ENCODE measurements around the gene TEN1. TPM values are rescaled to one million over a fixed set of nuclear protein-coding genes. Genes with fewer than 3 reads are reported as not detected.

The TEN1 gene, protein sequence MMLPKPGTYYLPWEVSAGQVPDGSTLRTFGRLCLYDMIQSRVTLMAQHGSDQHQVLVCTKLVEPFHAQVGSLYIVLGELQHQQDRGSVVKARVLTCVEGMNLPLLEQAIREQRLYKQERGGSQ
- total RNA-seq, result 10 to 100 TPM; 18.1 to 20.2 TPM

DNA sequence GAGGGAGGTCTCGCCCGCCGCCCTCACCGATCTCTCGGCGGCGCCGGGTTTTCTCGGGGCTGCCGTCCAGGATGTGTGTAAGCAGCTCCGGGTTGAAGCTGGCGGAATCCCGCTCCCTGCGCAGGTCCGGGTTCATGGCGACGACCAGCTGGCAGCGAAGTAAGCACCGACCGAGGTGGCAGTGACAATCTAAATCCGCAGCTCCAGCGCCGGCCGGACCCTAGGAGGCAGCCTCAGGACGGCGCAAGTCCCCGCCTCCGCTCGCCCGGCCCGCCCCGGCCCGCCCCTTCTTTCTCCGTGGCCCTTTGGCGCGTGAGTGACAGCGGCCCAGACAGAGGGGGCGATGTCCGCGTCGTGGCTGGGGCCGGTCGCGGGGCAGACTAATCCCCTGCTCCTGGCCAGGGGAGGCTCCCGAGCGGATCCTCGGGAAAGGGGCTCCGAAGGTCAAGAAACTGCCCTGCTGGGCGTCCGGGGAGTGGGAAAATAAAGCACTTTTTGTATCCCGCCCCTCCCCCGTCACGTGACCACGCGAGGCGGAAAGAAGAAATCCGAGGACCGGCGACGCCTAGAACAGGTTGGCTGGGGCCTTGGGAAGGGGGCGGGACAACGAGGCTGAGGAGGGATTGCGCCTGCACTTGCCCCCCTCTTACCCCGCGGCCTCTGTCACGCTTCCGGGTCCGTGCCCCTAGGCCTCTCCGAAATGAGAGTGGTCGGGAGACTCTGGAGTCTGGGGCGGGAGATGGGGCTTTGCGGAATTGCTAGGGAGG lies at the start of gene TEN1, which contains the start of gene ACOX1:
Gene TEN1 (plus strand): TSS at position 303 of the 767 bp plus-strand sequence. CDS start 6,953 bp downstream, outside the sequence.
Gene ACOX1 (minus strand): TSS at position 229 of the 767 bp plus-strand sequence. CDS start 93 bp downstream, at position 136.

DNA sequence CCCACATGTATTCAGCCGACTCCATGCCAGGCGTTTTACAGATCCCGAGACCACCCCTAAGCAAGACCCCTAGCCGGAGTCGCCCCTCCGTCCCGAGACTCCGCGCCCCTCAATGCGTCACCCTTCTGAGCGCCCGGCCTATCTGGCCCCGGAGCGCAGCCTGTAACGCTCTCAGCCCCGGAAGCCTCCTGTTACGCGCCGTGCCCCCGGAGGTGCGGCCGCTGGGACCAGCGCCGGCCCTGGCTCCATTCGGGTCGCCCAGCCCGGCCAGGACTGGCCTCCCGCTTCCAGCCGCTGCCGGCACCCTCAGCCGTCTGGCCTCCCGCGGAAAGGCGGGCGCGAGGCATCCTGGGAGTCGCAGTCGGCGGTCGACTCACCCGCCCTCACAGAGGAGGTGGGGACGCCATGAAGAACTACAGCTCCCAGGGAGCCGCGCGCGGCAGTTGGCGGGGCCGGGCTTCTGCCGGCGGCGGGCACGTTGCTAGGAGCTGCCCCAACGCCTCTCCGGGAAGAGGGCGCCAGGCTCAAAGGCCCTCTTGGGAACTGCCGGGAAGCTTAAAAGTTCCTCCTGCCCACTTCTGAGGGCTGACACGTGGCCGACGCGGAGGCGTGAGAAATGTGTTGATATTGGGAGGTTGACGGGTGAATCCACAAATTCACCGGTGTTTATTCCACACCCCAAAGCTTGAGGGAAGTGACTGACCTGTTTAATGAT lies 38.2 kb upstream of the TEN1 start, which contains the start of gene FBF1:
Gene FBF1 (minus strand): TSS at position 316 of the 715 bp plus-strand sequence. CDS start 2,893 bp downstream, outside the sequence.

DNA sequence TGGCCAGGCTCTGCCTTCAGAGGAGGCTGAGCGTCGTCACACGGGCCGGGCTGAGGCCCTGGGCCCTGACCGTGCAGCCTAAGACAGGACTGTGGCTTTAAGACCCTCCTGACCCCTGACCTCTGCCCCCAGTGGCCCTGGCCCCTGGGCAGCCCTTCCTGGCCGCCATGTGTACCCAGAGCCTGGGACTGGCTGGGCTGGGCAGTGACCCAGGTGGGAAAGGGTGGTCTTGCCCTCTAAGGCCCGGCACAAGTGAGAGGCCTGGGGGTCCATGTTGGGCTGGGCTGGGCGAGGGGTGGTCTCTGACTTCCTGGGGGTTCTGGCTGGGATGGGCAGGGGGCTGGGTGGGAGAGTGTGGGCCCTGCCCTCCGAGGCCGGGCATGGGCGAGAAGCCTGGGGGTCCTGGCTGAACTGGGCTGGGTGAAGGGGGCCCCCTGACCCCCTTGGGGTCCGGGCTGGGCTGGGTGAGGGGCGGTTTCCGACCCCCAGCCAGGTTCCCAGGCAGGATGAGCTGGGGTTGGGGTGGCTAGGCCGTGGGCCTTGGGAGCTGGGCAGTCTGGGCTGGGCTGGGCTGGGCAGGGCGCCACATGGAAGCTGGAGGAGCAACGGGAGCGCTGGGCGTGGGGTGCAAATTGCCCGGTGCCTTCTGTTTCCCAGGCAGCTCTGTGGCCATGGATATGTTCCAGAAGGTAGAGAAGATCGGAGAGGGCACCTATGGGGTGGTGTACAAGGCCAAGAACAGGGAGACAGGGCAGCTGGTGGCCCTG lies 21.9 kb downstream of the TEN1 start, which contains the start of gene CDK3:
Gene CDK3 (plus strand): TSS at position 101 of the 767 bp plus-strand sequence. CDS start 571 bp downstream, at position 672.

DNA sequence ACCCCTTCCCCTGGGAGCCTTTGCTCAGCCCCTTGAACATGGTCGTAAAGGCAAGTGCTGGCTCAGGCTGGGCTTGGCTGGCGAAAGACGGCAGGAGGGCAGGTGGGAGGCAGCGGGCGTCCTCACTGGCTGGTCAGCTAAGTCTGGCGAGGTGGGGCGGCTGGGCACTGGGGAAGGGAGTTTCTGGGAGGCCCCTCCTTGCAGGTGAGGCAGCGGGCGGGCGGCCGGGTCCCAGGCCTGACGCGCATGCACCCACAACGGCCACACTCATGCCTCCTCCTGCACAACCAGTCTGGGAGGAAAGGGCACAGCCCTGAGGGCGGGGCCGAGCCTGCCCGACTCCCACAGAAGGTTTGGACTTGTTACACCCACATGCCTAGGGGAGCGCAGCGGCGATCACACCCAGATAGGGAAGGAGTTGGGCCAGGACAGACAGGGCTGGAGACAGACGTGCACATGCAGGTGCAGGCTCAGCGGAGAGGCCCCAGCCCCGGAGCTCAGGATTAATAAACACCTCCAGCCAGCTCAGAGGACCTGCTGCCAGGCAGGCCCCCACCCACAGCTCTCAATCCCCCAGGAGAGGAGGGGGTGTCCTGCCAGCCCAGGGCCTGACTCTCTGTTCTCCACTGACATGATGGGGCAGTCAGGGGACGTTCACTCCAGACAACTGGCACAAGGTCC lies 48.3 kb downstream of the TEN1 start, which contains the start of gene EVPL:
Gene EVPL (minus strand): TSS at position 148 of the 681 bp plus-strand sequence. CDS start 108 bp downstream, at position 40.

Other genes starting within 250 kb of the TEN1 start
- 10 to 100 TPM; 32.4 to 36.0 TPM for gene GALK1, start 214.0 kb upstream of the TEN1 start, total RNA-seq
- gene UNK, start 194.4 kb upstream of the TEN1 start, total RNA-seq, result 10 to 100 TPM; 24.7 to 29.8 TPM
- gene UNC13D, start 134.8 kb upstream of the TEN1 start, total RNA-seq, result 100 to 1,000 TPM; 170 to 185 TPM
- gene WBP2, start 123.9 kb upstream of the TEN1 start, total RNA-seq, result 10 to 100 TPM; 84.7 to 87.8 TPM
- gene TRIM47, start 100.7 kb upstream of the TEN1 start, total RNA-seq, result 10 to 100 TPM; 26.7 to 33.0 TPM
- 10 to 100 TPM; 29.1 to 30.9 TPM for gene TRIM65, start 82.3 kb upstream of the TEN1 start, total RNA-seq
- gene MRPL38, start 74.4 kb upstream of the TEN1 start, total RNA-seq, result 10 to 100 TPM; 86.9 to 87.8 TPM
- 10 to 100 TPM; 15.9 to 20.2 TPM for gene FBF1, start 38.2 kb upstream of the TEN1 start, total RNA-seq
- gene ACOX1, start 74 bp upstream of the TEN1 start, total RNA-seq, result 10 to 100 TPM; 23.8 to 26.4 TPM
- 1 to 10 TPM; 5.5 to 6.9 TPM for gene CDK3, start 21.6 kb downstream of the TEN1 start, total RNA-seq
- under 1 TPM; 0.14 to 0.18 TPM for gene EVPL, start 48.1 kb downstream of the TEN1 start, total RNA-seq
- gene SRP68, start 93.3 kb downstream of the TEN1 start, total RNA-seq, result 10 to 100 TPM; 80.3 to 83.5 TPM
- gene GALR2, start 95.5 kb downstream of the TEN1 start, total RNA-seq, result under 1 TPM in 1 of 2 experiments, not detected in 1; 0.15 TPM
- gene ZACN, start 99.9 kb downstream of the TEN1 start, total RNA-seq, result under 1 TPM; 0.14 to 0.15 TPM
- gene EXOC7, start 124.5 kb downstream of the TEN1 start, total RNA-seq, result 100 to 1,000 TPM; 131 TPM
- 1 to 10 TPM; 1.6 to 1.9 TPM for gene FOXJ1, start 162.0 kb downstream of the TEN1 start, total RNA-seq

Data from activated naive CD4-positive, alpha-beta T cell treated with anti-CD3 and anti-CD28 coated beads, Interleukin-2, amount 10 ng/mL, durations not matched to agents 5 hours and 36 hours (primary cell).